ENCODE measurements around the gene RBP3.

GRCh38 chr10:47315421-47315820, 32.7 kb upstream of the RBP3 start:
- no peak for TF ChIP-seq CTCF (IDR thresholded peaks at IDR 0.05)
- no peak for TF ChIP-seq POLR2A (IDR thresholded peaks at IDR 0.05)

All from uterus (tissue), 2 donors.